ENCODE data around the gene REPS2. TPM values are rescaled to one million over a fixed set of nuclear protein-coding genes. Genes with fewer than 3 reads are reported as not detected.

REPS2 gene
- total RNA-seq, 1 donor from 2014 or later, result 1.2 TPM

GRCh38 chrX:16999275-16999674, 52.8 kb downstream of the REPS2 start:
- Histone ChIP-seq H3K36me3 (ENCODE audit: insufficient read depth, low read length) (no peaks in the 10 kb centered on the region), H3K4me1 (ENCODE audit: insufficient read depth, low read length) (no peaks in the 10 kb centered on the region), H2AFZ (ENCODE audit: low read depth, low read length) (no peak overlapping the region), H3K27ac (ENCODE audit: low read depth, low read length) (no peak overlapping the region), H3K4me2 (ENCODE audit: low read length) (no peak overlapping the region), H3K9ac (ENCODE audit: low read length) (no peak overlapping the region), H4K20me1 (ENCODE audit: insufficient read depth, low read length) (no peaks in the 10 kb centered on the region), H3K79me2 (ENCODE audit: insufficient read depth, low read length) (no peaks in the 10 kb centered on the region), H3K9me3 (ENCODE audit: insufficient read depth, low read depth, low read length) (no peaks in the 10 kb centered on the region), H3K27me3 (ENCODE audit: insufficient read depth, low read length) (no peaks in the 10 kb centered on the region), H3K4me3 (ENCODE audit: insufficient read depth, low read depth, low read length) (no peak overlapping the region)
- FAIRE-seq (no peak), DNase-seq (ENCODE audit: low read depth) (no peak)
- Mint-ChIP-seq H3K4me3 (ENCODE audit: unreplicated experiment) (no peak overlapping the region), H3K36me3 (ENCODE audit: low read depth, unreplicated experiment) (no peaks in the 10 kb centered on the region), H3K27ac (ENCODE audit: unreplicated experiment) (no peak overlapping the region), H3K4me1 (ENCODE audit: low read depth, unreplicated experiment) (no peaks in the 10 kb centered on the region), H3K27me3 (ENCODE audit: low read depth, unreplicated experiment) (peaks cover 2% of the 10 kb centered on the region), H3K9me3 (ENCODE audit: unreplicated experiment) (no peaks in the 10 kb centered on the region)
- TF ChIP-seq CTCF (IDR thresholded peaks at IDR 0.05; ENCODE audit: insufficient read depth, low read depth, low read length), result no peak
- no peak for TF ChIP-seq EZH2 (IDR thresholded peaks at IDR 0.05; ENCODE audit: insufficient read depth, low read length)

DNA sequence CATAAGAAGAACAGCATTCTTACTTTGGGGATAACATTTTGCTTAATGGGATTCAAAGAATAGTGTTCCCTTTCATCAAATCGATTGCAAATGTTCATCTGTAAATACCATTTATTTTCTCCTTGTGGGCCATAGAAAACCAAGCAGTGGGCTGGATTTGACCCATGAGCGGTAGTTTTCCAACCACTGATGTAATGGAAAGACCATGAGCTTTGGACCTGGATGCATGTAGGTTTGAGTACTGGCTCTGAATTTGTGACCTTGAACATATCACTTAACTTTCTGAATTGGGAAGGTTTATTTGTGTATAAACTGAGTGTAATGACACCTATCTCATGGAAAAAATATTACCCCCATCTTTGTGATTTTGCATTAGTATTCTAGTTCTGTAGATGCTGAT, 54.3 kb downstream of the REPS2 start:
- no peak overlapping the region for H3K27ac ChIP-seq (ENCODE audit: low read depth, low read length)
- H3K36me3 ChIP-seq (ENCODE audit: insufficient read depth, low read length), result no peaks in the 10 kb centered on the region
- FAIRE-seq (no peak), DNase-seq (ENCODE audit: low read depth) (no peak)
- H3K79me2 ChIP-seq (ENCODE audit: insufficient read depth, low read length), result no peaks in the 10 kb centered on the region
- no peaks in the 10 kb centered on the region for H3K27me3 ChIP-seq (ENCODE audit: insufficient read depth, low read length)
- H3K4me2 ChIP-seq (ENCODE audit: low read length), result no peak overlapping the region
- Mint-ChIP-seq H3K4me1 (ENCODE audit: low read depth, unreplicated experiment) (no peaks in the 10 kb centered on the region), H3K27ac (ENCODE audit: unreplicated experiment) (no peak overlapping the region), H3K27me3 (ENCODE audit: low read depth, unreplicated experiment) (peaks cover 2% of the 10 kb centered on the region), H3K4me3 (ENCODE audit: unreplicated experiment) (no peak overlapping the region), H3K36me3 (ENCODE audit: low read depth, unreplicated experiment) (no peaks in the 10 kb centered on the region), H3K9me3 (ENCODE audit: unreplicated experiment) (no peaks in the 10 kb centered on the region)
- no peaks in the 10 kb centered on the region for H3K4me1 ChIP-seq (ENCODE audit: insufficient read depth, low read length)
- no peak overlapping the region for H2AFZ ChIP-seq (ENCODE audit: low read depth, low read length)
- no peak overlapping the region for H3K9ac ChIP-seq (ENCODE audit: low read length)
- no peaks in the 10 kb centered on the region for H4K20me1 ChIP-seq (ENCODE audit: insufficient read depth, low read length)
- H3K9me3 ChIP-seq (ENCODE audit: insufficient read depth, low read depth, low read length), result no peaks in the 10 kb centered on the region
- no peak overlapping the region for H3K4me3 ChIP-seq (ENCODE audit: insufficient read depth, low read depth, low read length)
- no peak for TF ChIP-seq CTCF (IDR thresholded peaks at IDR 0.05; ENCODE audit: insufficient read depth, low read depth, low read length)
- no peak for TF ChIP-seq EZH2 (IDR thresholded peaks at IDR 0.05; ENCODE audit: insufficient read depth, low read length)

- FAIRE-seq, result peak; percentile 91
- H3K36me3 ChIP-seq (ENCODE audit: insufficient read depth, low read length), result no peaks in the 10 kb centered on the region
These were observed 59.4 kb downstream of the REPS2 start for GRCh38 chrX:17005712-17006368.

More at GRCh38 chrX:17005712-17006368, 59.4 kb downstream of the REPS2 start:
- Mint-ChIP-seq H3K9me3 (ENCODE audit: unreplicated experiment) (no peaks in the 10 kb centered on the region), H3K27ac (ENCODE audit: unreplicated experiment) (no peak overlapping the region), H3K4me3 (ENCODE audit: unreplicated experiment) (no peak overlapping the region), H3K36me3 (ENCODE audit: low read depth, unreplicated experiment) (no peaks in the 10 kb centered on the region), H3K4me1 (ENCODE audit: low read depth, unreplicated experiment) (no peaks in the 10 kb centered on the region), H3K27me3 (ENCODE audit: low read depth, unreplicated experiment) (no peaks in the 10 kb centered on the region)
- no peak for TF ChIP-seq CTCF (IDR thresholded peaks at IDR 0.05; ENCODE audit: insufficient read depth, low read depth, low read length)
- TF ChIP-seq EZH2 (IDR thresholded peaks at IDR 0.05; ENCODE audit: insufficient read depth, low read length), result no peak
- Histone ChIP-seq H4K20me1 (ENCODE audit: insufficient read depth, low read length) (no peaks in the 10 kb centered on the region), H3K4me2 (ENCODE audit: low read length) (no peak overlapping the region), H3K4me1 (ENCODE audit: insufficient read depth, low read length) (no peaks in the 10 kb centered on the region), H3K9me3 (ENCODE audit: insufficient read depth, low read depth, low read length) (no peaks in the 10 kb centered on the region), H3K27me3 (ENCODE audit: insufficient read depth, low read length) (no peaks in the 10 kb centered on the region), H3K79me2 (ENCODE audit: insufficient read depth, low read length) (no peaks in the 10 kb centered on the region), H3K4me3 (ENCODE audit: insufficient read depth, low read depth, low read length) (no peak overlapping the region), H3K27ac (ENCODE audit: low read depth, low read length) (no peak overlapping the region), H2AFZ (ENCODE audit: low read depth, low read length) (no peak overlapping the region), H3K9ac (ENCODE audit: low read length) (no peak overlapping the region)
- DNase-seq (ENCODE audit: low read depth), result no peak

All from astrocyte (in vitro differentiated cells and primary cell).